Measurements from ENCODE around the gene CASD1.

Gene CASD1

DNA sequence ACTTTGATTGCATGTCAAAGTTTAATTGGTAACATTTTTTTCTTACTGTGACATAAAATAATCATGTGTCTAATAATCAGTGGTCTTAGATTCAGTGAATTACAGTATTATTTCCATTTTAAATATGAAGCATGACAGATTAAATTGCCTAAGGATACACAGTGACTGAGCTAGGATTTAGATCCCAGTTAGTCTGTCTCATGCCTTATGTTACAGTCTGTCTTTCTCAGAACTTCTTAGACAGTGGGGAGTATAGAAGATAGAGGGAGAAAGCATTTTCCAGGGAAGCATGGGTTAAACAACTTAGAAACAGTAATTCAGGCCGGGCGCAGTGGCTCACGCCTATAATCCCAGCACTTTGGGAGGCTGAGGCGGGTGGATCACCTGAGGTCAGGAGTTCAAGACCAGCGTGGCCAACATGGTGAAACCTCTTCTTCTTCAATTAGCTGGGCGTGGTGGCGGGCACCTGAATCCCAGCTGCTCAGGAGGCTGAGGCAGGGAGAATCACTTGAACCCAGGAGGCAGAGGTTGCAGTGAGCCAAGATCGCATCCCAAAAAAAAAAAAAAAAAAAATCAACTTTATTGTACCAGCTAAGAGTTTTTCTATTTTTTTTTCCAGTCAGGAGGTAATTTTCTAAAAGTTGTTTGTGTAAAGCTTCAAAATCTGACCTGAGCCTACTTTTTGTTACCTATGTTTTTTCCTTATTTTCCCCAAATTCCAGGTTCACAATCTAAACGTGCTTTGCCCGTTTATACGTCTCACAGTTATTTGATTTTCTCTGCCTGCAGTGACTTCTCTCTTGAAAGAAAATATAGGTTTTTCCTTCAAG lies 3.3 kb downstream of the CASD1 start:
- no peak overlapping the region for H3K27ac ChIP-seq
- DNase-seq (ENCODE audit: low read depth, low spot score) = no peak

DNA sequence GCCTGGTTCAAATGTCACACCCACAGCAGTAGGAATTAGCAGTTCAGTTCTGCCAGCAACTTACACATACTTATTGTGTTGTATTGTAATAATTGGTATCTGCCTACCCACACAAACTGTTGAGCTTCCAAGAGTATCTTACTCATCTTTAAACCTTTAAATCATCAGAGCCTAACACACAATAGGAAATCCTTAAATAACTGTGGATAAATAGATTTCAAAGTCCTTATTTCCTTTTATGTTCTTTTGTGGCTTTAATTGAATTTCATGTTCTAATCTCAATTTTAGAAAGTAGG lies 3.9 kb downstream of the CASD1 start:
- DNase-seq (ENCODE audit: low read depth, low spot score) = no peak
- no peak overlapping the region for H3K27ac ChIP-seq

DNA sequence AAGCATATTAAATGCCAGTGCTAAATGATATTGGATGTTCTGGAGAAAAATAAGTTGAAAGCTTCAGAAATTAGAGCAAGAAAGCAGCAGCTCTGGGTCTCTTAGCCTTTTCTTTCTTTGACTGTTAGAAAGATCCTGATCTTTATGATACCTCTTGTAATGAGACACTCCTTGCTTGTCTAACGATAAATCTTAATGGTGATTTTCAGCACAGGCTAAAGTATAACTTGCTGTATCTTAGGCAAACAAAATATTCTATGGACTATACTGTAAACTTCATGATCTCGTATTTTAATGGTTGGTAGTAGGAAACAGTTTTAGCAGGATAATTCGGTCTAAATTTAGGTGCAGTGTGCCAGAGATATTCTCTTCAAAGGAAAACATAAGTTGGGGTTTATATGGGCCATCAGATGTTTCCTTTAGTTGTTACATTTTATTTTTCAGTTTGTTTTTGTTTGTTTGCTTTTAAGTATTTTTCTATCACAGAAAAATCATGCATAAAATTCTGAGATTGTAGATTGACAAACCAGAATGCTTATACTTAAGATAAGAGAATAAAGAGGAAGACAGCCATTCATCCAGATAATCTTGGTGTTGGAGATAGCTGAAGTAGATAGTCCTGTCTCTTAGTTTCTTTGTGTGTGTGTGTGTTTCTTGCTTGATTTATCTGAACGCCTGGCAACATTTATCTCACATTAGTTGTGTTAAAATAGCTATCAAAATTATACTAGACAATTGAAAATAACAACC lies 4.7 kb downstream of the CASD1 start:
- no peak overlapping the region for H3K27ac ChIP-seq
- no peak for DNase-seq (ENCODE audit: low read depth, low spot score)

DNA sequence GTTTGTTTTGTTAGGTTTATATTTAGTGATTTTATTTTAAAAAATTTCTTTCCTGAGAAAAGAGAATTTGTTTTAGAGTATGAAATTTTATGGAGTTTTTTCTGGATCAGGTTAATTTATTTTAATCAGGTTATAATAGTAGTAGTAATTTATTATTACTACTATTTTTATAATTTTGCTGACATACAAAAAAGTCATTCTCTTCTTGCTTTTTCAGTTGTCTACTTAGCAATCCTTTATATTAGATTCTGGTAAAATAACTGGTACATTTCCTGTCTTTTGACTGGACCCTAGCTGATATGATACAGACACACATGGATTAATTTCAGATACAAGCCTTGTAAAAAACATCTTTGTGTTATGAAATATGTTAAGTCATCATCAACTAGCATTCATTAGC lies 5.3 kb downstream of the CASD1 start:
- H3K27ac ChIP-seq = no peak overlapping the region
- DNase-seq (ENCODE audit: low read depth, low spot score) = no peak

DNA sequence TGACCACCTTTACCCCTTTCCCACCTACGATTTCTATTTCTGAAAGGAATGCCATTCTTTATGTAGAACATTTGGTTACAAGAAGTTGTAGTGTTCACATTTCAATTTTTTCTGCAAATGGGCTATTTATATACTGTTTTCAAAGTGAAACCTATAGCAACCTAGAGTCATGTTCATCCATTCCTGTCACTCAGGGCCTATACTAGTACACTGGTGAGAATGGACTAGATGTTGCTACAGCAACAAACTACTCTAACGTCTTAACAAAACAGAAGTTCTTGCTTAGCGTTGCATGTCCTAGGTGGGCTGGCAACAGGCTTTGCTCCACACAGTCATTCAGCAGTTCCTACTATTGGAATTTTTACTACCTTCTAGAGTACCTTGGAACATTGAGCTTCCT lies 16.3 kb downstream of the CASD1 start:
- DNase-seq (ENCODE audit: low read depth, low spot score) = no peak
- H3K27ac ChIP-seq = no peak overlapping the region

DNA sequence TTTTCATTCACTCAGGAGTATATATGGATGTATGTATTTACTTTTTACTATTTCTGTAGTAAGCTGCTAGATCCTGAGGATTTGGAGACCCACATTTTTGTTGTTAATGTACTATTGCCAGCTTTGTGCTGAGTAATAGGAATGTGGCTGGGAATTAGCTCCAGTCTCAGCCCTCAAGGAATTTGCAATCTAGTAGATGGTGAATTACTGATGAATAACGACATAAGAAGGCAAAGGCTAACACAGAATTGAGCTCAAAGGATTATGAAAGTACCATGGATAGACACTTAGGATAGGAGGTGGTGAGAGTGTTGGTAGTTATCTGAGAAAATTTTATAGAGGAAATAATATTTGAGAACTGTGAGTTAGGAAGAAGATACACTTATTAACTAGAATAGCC lies 19.9 kb downstream of the CASD1 start:
- DNase-seq (ENCODE audit: low read depth, low spot score) = no peak
- no peak overlapping the region for H3K27ac ChIP-seq

DNA sequence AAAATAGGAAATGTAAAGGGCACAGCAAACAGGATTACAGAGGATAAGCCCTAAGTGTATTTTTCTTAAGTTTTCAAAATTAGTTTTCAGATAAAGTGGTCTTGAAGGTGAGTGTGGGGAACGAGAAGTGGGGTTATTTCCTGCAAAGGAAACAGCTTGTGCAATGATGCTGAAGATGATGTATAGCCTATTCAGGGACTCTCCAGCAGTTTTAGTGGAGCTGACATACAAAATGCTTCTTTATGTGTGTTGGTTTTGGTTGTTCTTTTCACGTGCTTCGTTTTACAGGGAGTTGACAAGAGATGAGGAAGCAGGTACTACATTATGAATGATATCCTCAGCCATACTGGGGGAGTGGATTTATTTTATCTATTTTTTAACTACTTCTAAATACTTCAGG lies 20.5 kb downstream of the CASD1 start:
- no peak overlapping the region for H3K27ac ChIP-seq
- DNase-seq (ENCODE audit: low read depth, low spot score) = no peak

DNA sequence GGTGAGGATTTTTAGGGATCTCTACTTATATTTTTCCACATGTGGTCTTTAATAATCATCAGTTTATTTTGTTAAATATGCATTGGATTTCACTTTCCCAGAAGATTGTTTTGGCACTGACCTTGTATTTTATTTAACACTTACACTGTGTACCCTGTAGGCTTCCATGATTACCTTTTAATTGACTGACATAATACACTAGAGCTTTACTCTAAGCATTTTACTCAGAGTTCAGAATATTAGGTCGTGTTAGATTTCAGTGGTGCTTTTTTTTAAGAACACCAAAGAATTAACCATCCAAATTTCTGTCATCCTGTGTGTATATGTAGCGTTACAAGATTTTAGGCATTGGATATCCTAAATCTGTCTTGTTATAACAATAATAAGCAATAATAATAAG lies 23.1 kb downstream of the CASD1 start:
- no peak for DNase-seq (ENCODE audit: low read depth, low spot score)
- no peak overlapping the region for H3K27ac ChIP-seq

DNA sequence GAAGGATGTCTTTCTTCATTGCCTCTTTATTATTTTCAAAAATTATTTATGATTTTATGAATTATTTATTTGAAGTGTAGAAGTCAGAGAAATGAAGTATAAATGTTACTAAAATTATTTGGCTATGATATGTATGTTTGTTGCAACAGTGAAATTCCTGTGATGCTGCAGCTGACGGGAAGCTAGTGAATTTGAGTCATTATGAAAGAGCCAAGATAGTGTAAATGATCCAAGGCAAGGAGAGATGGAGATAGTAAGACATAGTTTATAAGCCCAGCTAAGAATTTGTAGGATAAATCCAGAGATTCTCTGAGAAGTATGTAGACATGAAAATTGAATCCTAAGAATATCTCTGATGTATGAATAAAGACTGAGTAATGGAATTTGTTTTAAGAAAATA lies 30.8 kb downstream of the CASD1 start:
- H3K27ac ChIP-seq = no peak overlapping the region
- no peak for DNase-seq (ENCODE audit: low read depth, low spot score)

DNA sequence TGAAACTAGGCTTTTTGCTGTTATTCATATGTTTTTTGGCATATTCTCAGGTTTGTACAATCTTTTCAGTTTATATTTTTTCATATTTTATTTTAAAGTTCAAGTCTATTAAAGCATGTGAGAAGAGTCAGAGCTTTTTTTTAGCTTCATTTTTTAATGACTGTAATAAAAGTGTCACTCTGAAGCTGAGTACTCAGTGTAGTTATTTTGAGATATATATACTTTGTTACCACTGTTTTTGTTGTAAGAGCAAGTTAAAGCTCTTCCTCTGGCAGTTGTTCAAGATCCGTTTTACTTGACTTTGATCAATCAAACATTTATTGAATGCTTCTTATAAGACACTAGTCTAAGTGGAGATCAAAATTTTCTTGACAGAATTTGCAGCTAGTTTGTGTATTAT lies 37.5 kb downstream of the CASD1 start:
- DNase-seq (ENCODE audit: low read depth, low spot score) = no peak
- no peak overlapping the region for H3K27ac ChIP-seq

DNA sequence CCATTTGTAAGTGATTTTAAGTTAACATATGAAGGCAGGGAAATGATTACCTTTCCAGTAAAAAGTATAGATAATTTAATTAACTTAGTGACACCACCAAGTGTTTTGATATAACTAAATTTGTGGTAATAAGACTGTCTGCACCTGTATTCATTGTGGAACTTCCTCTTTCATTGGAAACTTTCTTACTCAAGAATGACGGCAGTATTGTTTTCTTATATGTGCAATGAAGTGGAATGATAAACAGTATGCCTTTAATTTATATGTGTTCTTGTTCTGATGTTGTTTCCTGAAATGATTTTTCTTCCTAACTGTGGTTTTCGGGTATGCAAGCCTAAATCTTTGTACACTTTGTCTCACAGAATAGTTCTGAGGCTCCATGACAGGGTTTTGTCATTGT lies 46.4 kb downstream of the CASD1 start:
- DNase-seq (ENCODE audit: low read depth, low spot score) = no peak
- H3K27ac ChIP-seq = no peak overlapping the region

DNA sequence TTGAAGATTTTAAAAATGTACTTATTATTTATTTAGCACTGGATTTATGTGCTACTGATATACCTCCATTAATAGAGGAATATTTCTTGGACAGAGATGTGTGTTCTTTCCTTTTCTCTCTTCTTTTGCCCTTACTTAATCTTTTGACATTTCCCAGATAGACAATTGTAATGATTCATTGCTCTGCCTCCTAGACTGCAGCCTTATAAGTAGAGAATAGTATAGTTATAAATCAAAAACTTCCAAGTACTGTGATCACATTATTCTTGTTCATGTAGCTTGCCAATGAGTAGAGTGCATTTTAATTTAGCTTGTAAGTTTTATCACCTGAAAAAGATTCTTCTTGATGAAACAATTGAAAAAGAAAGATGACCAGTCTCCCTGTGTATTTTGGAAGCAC lies 47.6 kb downstream of the CASD1 start:
- no peak for DNase-seq (ENCODE audit: low read depth, low spot score)
- H3K27ac ChIP-seq = no peak overlapping the region

DNA sequence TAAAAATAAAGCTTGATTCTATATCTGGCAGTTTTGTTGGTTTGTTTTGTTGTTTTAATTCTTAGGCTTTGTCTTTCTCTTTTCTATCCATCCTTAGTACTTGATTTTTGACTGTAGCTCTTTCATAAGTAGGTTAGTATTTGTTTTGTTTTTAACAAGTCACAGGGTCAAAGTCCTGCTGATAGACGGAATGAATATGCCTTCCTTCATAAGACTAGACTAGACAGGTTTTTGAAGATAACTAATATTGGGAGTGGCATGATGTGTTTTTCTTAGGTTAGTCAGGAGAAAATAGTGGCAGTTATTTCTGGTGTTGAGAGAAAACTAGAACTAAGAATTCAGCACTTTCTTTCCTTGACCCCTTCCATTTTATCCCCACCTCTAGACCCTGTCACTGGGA lies 50.4 kb downstream of the CASD1 start:
- no peak overlapping the region for H3K27ac ChIP-seq
- DNase-seq (ENCODE audit: low read depth, low spot score) = no peak

DNA sequence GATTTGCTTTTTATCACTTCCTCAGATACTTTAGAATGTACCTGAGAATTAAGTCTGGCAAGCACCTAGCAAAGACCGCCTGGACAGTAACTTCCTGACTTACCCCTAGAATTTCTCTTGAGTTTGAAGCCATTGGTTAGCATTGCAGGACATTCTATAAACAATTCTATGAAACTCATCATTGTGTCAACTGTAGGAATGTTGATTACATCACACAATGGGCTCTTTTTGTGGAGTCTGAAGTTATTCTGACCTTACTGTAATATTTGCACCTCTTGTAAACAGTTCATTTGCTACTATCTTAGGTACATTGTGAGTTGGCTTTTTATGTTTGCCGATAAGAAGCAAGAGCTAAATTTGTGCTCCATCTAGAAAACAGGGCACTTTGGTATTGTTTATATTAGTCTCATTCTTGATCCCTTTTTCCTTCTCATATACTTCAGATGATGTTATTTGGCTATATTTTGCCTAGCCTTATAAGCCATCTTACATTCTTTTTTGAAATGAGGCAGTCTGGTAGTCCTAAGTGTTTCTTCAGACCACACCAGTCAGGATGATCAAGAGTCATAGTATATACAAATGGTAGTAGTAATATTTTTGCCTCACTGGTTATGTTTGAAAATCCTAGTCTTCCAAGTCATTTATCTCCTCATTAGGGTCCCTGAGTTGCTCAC lies 52.4 kb downstream of the CASD1 start:
- DNase-seq (ENCODE audit: low read depth, low spot score) = no peak
- H3K27ac ChIP-seq = no peak overlapping the region

DNA sequence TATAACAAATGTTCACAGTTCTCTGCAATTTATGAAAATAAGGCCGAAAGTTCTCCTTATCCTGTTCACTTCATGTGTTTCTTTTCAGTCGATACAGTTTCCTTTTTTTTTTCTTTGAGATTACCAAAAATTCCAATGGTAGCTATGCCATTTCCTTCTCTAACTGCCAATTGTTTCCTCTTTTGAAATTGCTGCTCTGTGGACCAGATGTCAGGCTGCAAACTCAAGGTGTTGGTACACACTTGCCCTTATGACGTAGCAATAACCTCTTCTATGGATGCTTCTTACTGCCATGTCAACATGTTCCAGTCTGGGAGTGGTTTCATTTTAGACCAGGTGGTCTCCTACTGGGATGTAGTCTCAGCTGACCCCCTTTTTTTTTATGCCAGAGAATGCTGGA lies 52.9 kb downstream of the CASD1 start:
- H3K27ac ChIP-seq = no peak overlapping the region
- no peak for DNase-seq (ENCODE audit: low read depth, low spot score)

DNA sequence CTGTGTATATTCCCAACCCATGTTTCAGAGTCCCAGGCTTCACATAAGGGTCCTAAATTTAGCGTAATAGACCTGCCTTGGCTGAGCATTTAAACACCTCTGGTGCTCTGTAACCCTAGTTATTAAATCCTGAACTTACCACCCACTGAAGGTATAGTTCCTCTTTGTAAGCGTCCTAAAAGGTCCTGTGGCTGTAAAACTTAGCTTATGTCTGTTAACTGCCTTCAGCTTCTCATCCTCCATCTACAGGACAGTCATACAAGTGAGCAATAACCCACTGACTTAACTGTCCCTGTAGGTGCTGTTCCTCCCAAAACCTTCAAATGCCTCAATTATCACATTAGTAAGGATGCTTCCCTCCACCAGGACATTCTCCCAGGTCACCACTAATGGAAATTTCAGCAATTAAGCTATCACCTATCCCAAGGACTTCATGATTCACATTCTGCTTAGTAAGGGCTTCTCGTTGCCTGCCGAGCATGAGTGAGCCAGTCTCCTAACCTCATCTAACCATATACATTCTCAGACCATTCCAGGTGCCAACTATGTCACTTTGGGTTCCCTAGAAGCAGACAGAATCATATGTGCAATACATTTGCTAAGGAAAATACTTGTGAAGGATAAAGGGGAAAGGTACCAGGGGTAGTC lies 55.8 kb downstream of the CASD1 start:
- DNase-seq (ENCODE audit: low read depth, low spot score) = no peak
- H3K27ac ChIP-seq = no peak overlapping the region

DNA sequence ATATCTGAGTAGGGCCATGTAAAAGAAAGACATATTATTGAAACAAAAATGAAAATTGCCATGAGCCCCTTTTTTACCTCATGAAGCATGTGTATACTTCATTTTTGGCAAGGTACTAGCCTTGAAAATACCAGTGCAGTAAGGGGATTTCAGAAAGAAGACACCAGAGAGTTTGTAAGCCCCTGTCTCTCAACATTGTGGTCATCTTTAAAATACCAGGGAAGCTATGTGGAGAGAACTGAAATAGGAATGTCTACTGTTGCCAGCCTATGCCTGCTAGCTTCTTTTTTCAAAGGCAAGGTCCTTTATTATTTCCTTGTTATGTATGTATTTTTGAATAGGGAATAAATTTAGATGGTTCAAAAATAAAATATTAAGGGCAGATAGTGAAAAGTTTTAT lies 57.8 kb downstream of the CASD1 start:
- no peak overlapping the region for H3K27ac ChIP-seq
- DNase-seq (ENCODE audit: low read depth, low spot score) = no peak

DNA sequence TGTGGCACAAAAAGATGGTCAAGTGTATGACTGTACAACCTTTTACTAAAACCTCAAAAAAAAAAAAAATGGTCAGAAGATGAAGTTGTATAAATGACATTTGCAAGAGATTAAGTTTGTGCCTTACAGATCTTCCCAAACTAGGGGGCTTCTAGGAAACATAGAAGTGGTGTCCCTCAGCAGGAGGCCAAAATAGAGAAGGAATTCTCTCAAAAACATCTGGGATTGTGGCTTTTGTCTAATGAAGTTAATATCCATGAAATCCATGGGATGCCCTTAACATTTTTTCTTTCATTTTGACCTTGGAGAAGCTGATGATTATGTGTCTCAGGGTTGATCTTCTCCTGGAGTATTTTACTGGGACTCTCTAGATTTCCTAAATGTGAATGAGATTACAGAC lies 62.2 kb downstream of the CASD1 start:
- H3K27ac ChIP-seq = no peak overlapping the region
- no peak for DNase-seq (ENCODE audit: low read depth, low spot score)

DNA sequence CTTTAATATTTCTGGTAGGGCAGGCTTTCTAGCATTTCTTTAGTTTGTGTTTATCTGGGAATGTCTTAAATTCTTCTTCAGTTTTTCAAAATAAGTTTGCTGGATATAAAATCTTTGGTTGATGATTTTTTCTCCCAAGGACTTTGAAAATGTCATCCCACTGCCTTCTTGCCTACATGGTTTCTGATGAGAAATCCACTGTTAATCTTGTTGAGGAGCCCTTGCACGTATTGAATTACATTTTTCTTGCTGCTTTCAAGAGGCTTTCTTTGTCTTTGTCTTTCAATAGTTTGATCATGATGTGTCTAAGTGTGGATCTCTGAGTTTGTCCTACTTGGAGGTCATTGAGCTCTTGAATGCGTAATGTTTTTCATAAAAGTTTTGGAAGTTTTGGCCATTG lies 66.0 kb downstream of the CASD1 start:
- no peak for DNase-seq (ENCODE audit: low read depth, low spot score)
- H3K27ac ChIP-seq = no peak overlapping the region

DNA sequence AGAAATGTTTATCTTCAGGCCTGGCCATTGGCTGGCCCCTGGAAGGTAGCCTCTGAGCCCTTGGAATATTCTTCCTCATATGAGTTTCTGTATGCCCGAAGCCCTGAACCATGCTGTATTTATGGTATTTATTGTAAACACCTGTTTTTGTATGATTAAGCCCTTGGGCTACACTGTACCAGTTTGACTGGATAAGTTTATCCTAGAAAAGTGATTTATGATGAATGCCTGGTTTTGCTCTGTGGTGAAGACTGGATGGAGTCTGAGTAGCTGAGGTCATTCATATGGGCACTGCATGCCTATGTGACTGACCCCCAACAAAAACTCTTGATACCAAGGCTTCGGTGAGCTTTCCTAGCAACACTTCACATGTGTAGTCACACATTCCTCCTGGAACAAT lies 66.7 kb downstream of the CASD1 start:
- H3K27ac ChIP-seq = no peak overlapping the region
- no peak for DNase-seq (ENCODE audit: low read depth, low spot score)

DNA sequence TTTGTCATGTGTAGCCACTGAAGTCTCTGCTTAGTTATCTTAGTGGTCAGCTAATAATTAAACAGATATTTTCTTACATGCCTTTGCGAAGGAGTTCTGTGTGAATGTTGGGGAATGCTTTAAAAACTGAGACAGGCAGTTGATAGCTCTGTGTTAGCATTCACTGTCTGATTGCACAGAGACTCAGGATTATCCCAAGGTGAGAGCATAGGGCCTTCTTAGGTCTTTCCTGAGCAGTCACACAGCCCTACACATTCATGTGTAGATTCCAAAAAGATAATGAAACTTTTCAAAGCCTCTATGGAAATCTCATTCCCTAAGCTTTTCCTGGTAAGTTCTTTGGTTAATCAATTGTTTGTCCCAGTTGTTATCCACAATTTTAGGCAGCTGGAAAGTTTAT lies 67.7 kb downstream of the CASD1 start:
- DNase-seq (ENCODE audit: low read depth, low spot score) = no peak
- H3K27ac ChIP-seq = no peak overlapping the region
